ENCODE results near the gene SLC10A7.

GRCh38 chr4:146238107-146238506 lies 283.6 kb downstream of the SLC10A7 start:
- TF ChIP-seq MAX (IDR thresholded peaks at IDR 0.05) (no peak), GABPA (IDR thresholded peaks at IDR 0.05 in 1 of 2, conservative IDR thresholded peaks at IDR 0.05 in 1 of 2) (no peak), EGR1 (IDR thresholded peaks at IDR 0.05; ENCODE audit: low read depth in 2 of 2) (no peak), TAF1 (conservative IDR thresholded peaks at IDR 0.05) (no peak)
- TF ChIP-seq, protein P1, sequence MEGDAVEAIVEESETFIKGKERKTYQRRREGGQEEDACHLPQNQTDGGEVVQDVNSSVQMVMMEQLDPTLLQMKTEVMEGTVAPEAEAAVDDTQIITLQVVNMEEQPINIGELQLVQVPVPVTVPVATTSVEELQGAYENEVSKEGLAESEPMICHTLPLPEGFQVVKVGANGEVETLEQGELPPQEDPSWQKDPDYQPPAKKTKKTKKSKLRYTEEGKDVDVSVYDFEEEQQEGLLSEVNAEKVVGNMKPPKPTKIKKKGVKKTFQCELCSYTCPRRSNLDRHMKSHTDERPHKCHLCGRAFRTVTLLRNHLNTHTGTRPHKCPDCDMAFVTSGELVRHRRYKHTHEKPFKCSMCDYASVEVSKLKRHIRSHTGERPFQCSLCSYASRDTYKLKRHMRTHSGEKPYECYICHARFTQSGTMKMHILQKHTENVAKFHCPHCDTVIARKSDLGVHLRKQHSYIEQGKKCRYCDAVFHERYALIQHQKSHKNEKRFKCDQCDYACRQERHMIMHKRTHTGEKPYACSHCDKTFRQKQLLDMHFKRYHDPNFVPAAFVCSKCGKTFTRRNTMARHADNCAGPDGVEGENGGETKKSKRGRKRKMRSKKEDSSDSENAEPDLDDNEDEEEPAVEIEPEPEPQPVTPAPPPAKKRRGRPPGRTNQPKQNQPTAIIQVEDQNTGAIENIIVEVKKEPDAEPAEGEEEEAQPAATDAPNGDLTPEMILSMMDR (IDR thresholded peaks at IDR 0.05; ENCODE audit: low read depth, low read length, missing input control), result no peak
